ENCODE measurements around the gene C1QTNF3. TPM values are rescaled to one million over a fixed set of nuclear protein-coding genes. Genes with fewer than 3 reads are reported as not detected.

Gene C1QTNF3
- total RNA-seq, 6 experiments from 2014 or later = 0.40 to 0.62 (median 0.50) TPM

DNA sequence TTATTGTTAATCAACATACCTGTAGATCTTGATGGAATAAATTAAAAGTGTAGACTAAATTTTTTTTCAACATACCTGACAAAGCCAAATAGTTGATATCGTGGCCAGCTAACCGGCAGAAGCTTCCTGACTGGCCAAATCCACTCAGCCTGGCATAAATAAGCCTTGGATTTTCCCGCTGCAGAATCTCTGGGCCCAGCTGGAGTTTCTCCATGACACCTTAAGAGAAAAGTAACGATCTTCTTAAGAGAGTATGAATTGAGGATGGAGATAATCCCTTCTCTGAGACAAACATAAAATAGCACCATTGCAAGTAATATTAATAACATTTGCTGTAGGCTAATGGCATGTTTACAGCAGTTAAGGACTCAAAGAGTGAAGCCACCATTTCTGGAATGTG lies 37.3 kb downstream of the C1QTNF3 start:
- no peak overlapping the region for H3K27ac Mint-ChIP-seq
- H3K9me3 Mint-ChIP-seq = no peaks in the 10 kb centered on the region
- H3K27me3 Mint-ChIP-seq (ENCODE audit: insufficient read depth) = no peaks in the 10 kb centered on the region
- peaks cover 16% of the 10 kb centered on the region for H3K36me3 Mint-ChIP-seq (ENCODE audit: low read depth)
- peaks cover 73% of the 10 kb centered on the region for H3K4me1 Mint-ChIP-seq (ENCODE audit: low read depth)
- no peak overlapping the region for H3K4me3 Mint-ChIP-seq
- TF ChIP-seq, protein P1, sequence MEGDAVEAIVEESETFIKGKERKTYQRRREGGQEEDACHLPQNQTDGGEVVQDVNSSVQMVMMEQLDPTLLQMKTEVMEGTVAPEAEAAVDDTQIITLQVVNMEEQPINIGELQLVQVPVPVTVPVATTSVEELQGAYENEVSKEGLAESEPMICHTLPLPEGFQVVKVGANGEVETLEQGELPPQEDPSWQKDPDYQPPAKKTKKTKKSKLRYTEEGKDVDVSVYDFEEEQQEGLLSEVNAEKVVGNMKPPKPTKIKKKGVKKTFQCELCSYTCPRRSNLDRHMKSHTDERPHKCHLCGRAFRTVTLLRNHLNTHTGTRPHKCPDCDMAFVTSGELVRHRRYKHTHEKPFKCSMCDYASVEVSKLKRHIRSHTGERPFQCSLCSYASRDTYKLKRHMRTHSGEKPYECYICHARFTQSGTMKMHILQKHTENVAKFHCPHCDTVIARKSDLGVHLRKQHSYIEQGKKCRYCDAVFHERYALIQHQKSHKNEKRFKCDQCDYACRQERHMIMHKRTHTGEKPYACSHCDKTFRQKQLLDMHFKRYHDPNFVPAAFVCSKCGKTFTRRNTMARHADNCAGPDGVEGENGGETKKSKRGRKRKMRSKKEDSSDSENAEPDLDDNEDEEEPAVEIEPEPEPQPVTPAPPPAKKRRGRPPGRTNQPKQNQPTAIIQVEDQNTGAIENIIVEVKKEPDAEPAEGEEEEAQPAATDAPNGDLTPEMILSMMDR (IDR thresholded peaks at IDR 0.05) = no peak
- no peak for DNase-seq

DNA sequence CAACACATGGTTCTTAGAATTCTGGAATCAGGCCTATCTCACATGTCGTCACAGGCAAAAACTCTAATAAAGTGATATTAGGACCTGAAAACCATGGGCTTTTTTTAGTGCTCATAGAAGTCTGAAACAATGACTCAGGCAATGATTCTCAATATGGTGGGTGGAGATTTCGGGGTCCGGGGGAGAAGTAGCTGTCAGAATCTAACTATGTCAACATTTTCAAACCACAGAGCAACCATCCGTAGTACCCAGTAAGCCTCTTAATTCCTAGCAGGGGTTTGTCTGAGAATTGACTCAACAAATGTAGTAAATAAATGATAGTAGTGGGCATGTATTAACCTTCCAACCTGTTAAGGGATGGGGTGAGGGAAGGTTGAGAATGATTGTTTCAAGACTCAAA lies 37.8 kb downstream of the C1QTNF3 start:
- H3K27ac Mint-ChIP-seq = no peak overlapping the region
- TF ChIP-seq, protein P1 (IDR thresholded peaks at IDR 0.05) = no peak
- H3K4me3 Mint-ChIP-seq = no peak overlapping the region
- DNase-seq = no peak
- peaks cover 16% of the 10 kb centered on the region for H3K36me3 Mint-ChIP-seq (ENCODE audit: low read depth)
- peaks cover 68% of the 10 kb centered on the region for H3K4me1 Mint-ChIP-seq (ENCODE audit: low read depth)
- H3K9me3 Mint-ChIP-seq = no peaks in the 10 kb centered on the region
- no peaks in the 10 kb centered on the region for H3K27me3 Mint-ChIP-seq (ENCODE audit: insufficient read depth)

DNA sequence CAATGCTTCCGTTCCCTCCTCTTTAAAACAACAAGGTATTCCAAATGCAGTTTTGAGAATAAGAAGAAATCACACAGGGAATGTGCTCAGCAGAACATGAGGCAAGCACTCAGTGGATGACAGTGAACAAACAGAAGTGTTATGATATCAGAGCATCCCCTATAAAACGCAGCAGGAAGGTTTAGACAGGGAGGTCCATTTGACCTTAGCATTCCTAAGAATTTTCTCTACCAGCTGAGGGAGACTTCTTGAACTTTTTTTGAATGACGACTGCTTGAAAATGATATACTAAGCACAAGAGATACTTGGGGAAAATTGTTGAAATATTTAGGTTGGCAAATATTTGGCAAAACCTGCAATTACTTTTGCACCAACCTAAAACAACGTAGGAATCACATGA lies 39.1 kb downstream of the C1QTNF3 start:
- Mint-ChIP-seq H3K4me1 (ENCODE audit: low read depth) (peaks cover 60% of the 10 kb centered on the region), H3K27ac (no peak overlapping the region), H3K9me3 (no peaks in the 10 kb centered on the region), H3K27me3 (ENCODE audit: insufficient read depth) (no peaks in the 10 kb centered on the region), H3K36me3 (ENCODE audit: low read depth) (peaks cover 16% of the 10 kb centered on the region), H3K4me3 (no peak overlapping the region)
- TF ChIP-seq, protein P1 (IDR thresholded peaks at IDR 0.05) = no peak
- DNase-seq = no peak

DNA sequence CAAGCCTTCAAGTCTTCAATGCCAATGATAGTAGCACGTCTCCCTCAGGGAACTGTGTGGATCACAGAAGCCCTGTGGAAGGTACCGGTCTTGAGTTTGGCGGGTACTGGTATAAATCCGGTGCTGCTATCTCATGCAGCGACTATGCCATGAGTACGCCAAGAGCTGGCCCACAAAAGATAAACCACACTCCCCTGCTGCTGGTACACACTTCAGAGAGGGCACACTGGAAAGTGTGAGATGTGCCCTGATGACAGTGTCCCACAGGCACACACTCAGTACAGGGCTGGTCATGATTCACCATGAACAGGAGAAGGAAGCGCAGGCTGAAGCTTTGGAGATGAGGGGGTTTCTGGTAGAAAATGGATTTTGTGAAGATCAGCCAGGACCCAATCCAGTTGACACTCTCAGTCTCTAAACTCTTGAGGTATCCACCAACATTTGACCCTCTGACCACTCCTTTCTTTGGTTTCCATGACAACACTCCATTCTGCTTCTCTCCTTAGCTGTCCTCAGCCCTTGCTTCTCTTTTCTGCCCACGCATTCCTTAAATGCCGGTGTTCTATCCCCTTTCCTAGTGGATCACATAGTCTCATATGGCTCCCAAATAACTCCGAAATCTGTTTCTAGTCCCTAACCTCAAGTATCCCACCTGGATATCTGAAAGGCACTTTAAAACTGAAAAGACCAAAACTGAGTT lies 40.2 kb downstream of the C1QTNF3 start:
- H3K27ac Mint-ChIP-seq = 0 out of 2 replicates have a peak overlapping the region, but pooled peaks have one; percentile 24
- TF ChIP-seq, protein P1 (IDR thresholded peaks at IDR 0.05) = no peak
- H3K4me3 Mint-ChIP-seq = no peak overlapping the region
- H3K9me3 Mint-ChIP-seq = no peaks in the 10 kb centered on the region
- H3K4me1 Mint-ChIP-seq (ENCODE audit: low read depth) = peaks cover 55% of the 10 kb centered on the region
- DNase-seq = no peak
- peaks cover 16% of the 10 kb centered on the region for H3K36me3 Mint-ChIP-seq (ENCODE audit: low read depth)
- H3K27me3 Mint-ChIP-seq (ENCODE audit: insufficient read depth) = no peaks in the 10 kb centered on the region

DNA sequence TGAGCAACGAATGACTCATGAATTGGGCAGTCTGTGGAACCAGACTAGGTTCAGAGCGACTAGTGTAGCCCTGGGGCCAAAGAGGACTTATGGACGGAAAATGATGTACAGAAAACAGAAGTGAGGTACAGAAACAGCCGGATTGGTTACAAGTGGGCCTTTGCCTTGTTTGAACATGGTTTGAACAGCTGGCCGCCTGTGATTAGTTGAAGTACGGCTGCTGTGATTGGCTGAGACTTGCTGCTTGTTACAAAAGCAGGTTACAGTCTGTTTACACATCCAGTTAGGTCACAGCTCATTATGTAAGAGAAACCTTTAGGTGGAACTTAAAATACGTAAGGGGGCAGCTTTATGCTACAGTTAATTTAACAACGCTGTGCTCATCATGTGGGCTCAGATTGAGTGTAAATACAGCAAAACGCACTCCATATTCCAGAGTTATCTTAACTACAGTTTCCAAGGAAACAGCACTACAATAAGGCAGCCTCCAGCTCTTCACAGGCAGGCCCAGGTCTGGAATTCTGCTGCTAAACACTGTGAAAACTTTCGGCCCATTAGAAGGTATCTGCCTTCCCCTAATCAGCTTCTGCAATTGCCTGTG lies 41.7 kb downstream of the C1QTNF3 start:
- H3K27ac Mint-ChIP-seq = peak overlapping the region; percentile 82; the same call in 1 of the 2 replicates
- DNase-seq = peak; percentile 58
- H3K9me3 Mint-ChIP-seq = no peaks in the 10 kb centered on the region
- H3K27me3 Mint-ChIP-seq (ENCODE audit: insufficient read depth) = no peaks in the 10 kb centered on the region; the same call in 1 of the 2 replicates
- peaks cover 16% of the 10 kb centered on the region for H3K36me3 Mint-ChIP-seq (ENCODE audit: low read depth)
- no peak overlapping the region for H3K4me3 Mint-ChIP-seq
- TF ChIP-seq, protein P1 (IDR thresholded peaks at IDR 0.05) = no peak
- peaks cover 54% of the 10 kb centered on the region for H3K4me1 Mint-ChIP-seq (ENCODE audit: low read depth)
